Gastroesophageal sphincter (tissue), 4 donors: ENCODE results near the gene ADD3. TPM values are rescaled to one million over a fixed set of nuclear protein-coding genes. Genes with fewer than 3 reads are reported as not detected.

Experiments
- ATAC-seq: fragments of 150-250 bp; one replicate; pipeline ENCODE4 v1.9.1; 2016; ENCODE audit warnings: mild to moderate bottlenecking, moderate library complexity
- H3K27ac ChIP-seq, 4 donors: fragments of 200-600 bp; sonication (generic) in 3 of 4; 1 replicate in 3 of 4; 2 replicates in 1 of 4; pipeline ENCODE4 v1.5.1; 2016 to 2019
- H3K27me3 ChIP-seq: fragments of 200-600 bp; sonication (generic); one replicate; pipeline ENCODE4 v1.5.1; 2019
- H3K36me3 ChIP-seq, 2 donors: fragments of 200-600 bp; sonication (generic); one replicate each; pipeline ENCODE4 v1.5.1; 2019; ENCODE audit warnings: control low read depth in 1 of 2
- H3K4me1 ChIP-seq, 3 donors: fragments of 200-600 bp; sonication (generic); 1 replicate in 2 of 3; 2 replicates in 1 of 3; pipeline ENCODE4 v1.5.1; 2016 to 2019; ENCODE audit warnings: control low read depth in 2 of 3
- H3K4me3 ChIP-seq, 2 donors: fragments of 200-600 bp; sonication (generic); one replicate each; pipeline ENCODE4 v1.5.1; 2019; ENCODE audit warnings: mild to moderate bottlenecking in 1 of 2, moderate library complexity in 1 of 2
- H3K9me3 ChIP-seq, 3 donors: fragments of 200-600 bp; sonication (generic); one replicate each; pipeline ENCODE4 v1.5.1; 2017 to 2019; ENCODE audit warnings: control low read depth in 2 of 3
- CTCF ChIP-seq, 4 experiments: fragments of 200-600 bp in 2 of 4; fragments of 450-650 bp in 2 of 4; sonication (generic) in 1 of 4; IDR thresholded peaks; one replicate each; pipeline ENCODE4 v1.5.1; 2017 to 2019; ENCODE audit warnings: antibody characterized with exemption in 4 of 4, mild to moderate bottlenecking in 2 of 4, moderate library complexity in 2 of 4
- EP300 ChIP-seq: sonication (generic); formaldehyde crosslinking; IDR thresholded peaks from one replicate; pipeline ENCODE4 v1.6.1; 2017; ENCODE audit warnings: antibody characterized with exemption, mild to moderate bottlenecking
- POLR2A ChIP-seq, 2 donors: fragments of 450-650 bp; IDR thresholded peaks; one replicate each; pipeline ENCODE4 v1.6.1; 2017; ENCODE audit warnings: antibody characterized with exemption in 2 of 2, mild to moderate bottlenecking in 2 of 2, moderate library complexity in 1 of 2
- POLR2AphosphoS5 ChIP-seq: sonication (generic); formaldehyde crosslinking; IDR thresholded peaks from one replicate; pipeline ENCODE4 v1.6.1; 2017; ENCODE audit warnings: antibody characterized with exemption
- WGBS, 2 donors: methylation state at CpG; one replicate each; pipeline ENCODE4 v1.1.5; 2018; ENCODE audit warnings: low coverage in 1 of 2; 5-methylcytosine and 5-hydroxymethylcytosine counted together
- total RNA-seq, 4 donors: library from RNA; depleted of rRNA; stranded (reverse); fragments of >200 nt; gene quantifications; one replicate each; pipeline ENCODE4 v1.1.0, GENCODE V29; 2016

Gene ADD3
- total RNA-seq, 4 donors from 2014 or later, result 50.3 to 277 (median 118) TPM

GRCh38 chr10:110005719-110006118 lies 2.1 kb upstream of the ADD3 start:
- Histone ChIP-seq H3K4me1 (peaks cover 0 to 48% (median 0%) of the 10 kb centered on the region in 3 donors), H3K27me3 (no peaks in the 10 kb centered on the region), H3K27ac (peak overlapping the region; percentile 9 to 93 (median 89)), H3K36me3 (no peaks in the 10 kb centered on the region), H3K4me3 (peak overlapping the region; percentile 88 to 91), H3K9me3 (no peaks in the 10 kb centered on the region)
- WGBS, 2 donors, result 2 to 18% methylated on average over 7 of the region's 8 CpGs
- peak; percentile 35 for ATAC-seq
- TF ChIP-seq EP300 (no peak), CTCF (IDR thresholded peaks at IDR 0.05) (no peak), POLR2A (IDR thresholded peaks at IDR 0.05) (peak in 1 of 2 donors; percentile 35), POLR2AphosphoS5 (peak; percentile 28)

GRCh38 chr10:110006358-110007160 lies 1.2 kb upstream of the ADD3 start:
- peak; percentile 61 for ATAC-seq
- Histone ChIP-seq H3K4me1 (peaks cover 0 to 48% (median 0%) of the 10 kb centered on the region in 3 donors), H3K9me3 (no peaks in the 10 kb centered on the region), H3K27ac (peak overlapping the region in 3 of 4 donors; percentile 86 to 93 (median 92)), H3K36me3 (no peaks in the 10 kb centered on the region), H3K4me3 (peak overlapping the region; percentile 88 to 91), H3K27me3 (no peaks in the 10 kb centered on the region)
- TF ChIP-seq POLR2AphosphoS5 (no peak), POLR2A (IDR thresholded peaks at IDR 0.05) (no peak), CTCF (IDR thresholded peaks at IDR 0.05) (no peak), EP300 (no peak)
- WGBS, 2 donors, result 3 to 7% methylated on average over 16 to 19 of the region's 19 CpGs

GRCh38 chr10:110007161-110007700 lies 553 bp upstream of the ADD3 start:
- Histone ChIP-seq H3K27me3 (no peaks in the 10 kb centered on the region), H3K36me3 (no peaks in the 10 kb centered on the region), H3K4me1 (peaks cover 0 to 48% (median 0%) of the 10 kb centered on the region in 3 donors), H3K4me3 (peak overlapping the region; percentile 88 to 91), H3K9me3 (no peaks in the 10 kb centered on the region), H3K27ac (peak overlapping the region; percentile 54 to 93 (median 89))
- ATAC-seq, result peak; percentile 43
- no peak for TF ChIP-seq CTCF (IDR thresholded peaks at IDR 0.05)
- no peak for TF ChIP-seq EP300
- peak; percentile 9 to 33 for TF ChIP-seq POLR2A (IDR thresholded peaks at IDR 0.05)
- 5 to 8% methylated on average over 4 to 5 of the region's 41 CpGs for WGBS, 2 donors

- H3K36me3 ChIP-seq, result no peaks in the 10 kb centered on the region
- H3K27me3 ChIP-seq, result no peaks in the 10 kb centered on the region
- peak overlapping the region; percentile 88 to 91 for H3K4me3 ChIP-seq
- no peak for ATAC-seq
- WGBS, 2 donors, result 2 to 10% methylated on average over 7 to 15 of the region's 30 CpGs
- TF ChIP-seq CTCF (IDR thresholded peaks at IDR 0.05) (peak in 1 of 4 experiments; percentile 17), POLR2AphosphoS5 (no peak)
- peaks cover 0 to 48% (median 3%) of the 10 kb centered on the region in 3 donors for H3K4me1 ChIP-seq
- peak overlapping the region; percentile 54 to 93 (median 89) for H3K27ac ChIP-seq
- no peaks in the 10 kb centered on the region for H3K9me3 ChIP-seq
Observed at GRCh38 chr10:110008518-110009339, 945 bp downstream of the ADD3 start.
